Activated CD4-positive, alpha-beta T cell treated with anti-CD3 and anti-CD28 coated beads, Interleukin-10, Interleukin-2, amounts not matched to agents 100 ng/mL and 50 ng/mL, durations not matched to agents 16 hours and 8 hours (primary cell): ENCODE results near the gene DOCK4.
A peak's percentile ranks its signal among the peaks of the same experiment; 100 is the strongest.

Experiments used
- DNase-seq: peaks from one replicate; pipeline ENCODE4 v3.0.0-alpha.2; 2020

Gene DOCK4

GRCh38 chr7:111744501-111745155 lies 461.6 kb downstream of the DOCK4 start:
- DNase-seq = no peak

DNA sequence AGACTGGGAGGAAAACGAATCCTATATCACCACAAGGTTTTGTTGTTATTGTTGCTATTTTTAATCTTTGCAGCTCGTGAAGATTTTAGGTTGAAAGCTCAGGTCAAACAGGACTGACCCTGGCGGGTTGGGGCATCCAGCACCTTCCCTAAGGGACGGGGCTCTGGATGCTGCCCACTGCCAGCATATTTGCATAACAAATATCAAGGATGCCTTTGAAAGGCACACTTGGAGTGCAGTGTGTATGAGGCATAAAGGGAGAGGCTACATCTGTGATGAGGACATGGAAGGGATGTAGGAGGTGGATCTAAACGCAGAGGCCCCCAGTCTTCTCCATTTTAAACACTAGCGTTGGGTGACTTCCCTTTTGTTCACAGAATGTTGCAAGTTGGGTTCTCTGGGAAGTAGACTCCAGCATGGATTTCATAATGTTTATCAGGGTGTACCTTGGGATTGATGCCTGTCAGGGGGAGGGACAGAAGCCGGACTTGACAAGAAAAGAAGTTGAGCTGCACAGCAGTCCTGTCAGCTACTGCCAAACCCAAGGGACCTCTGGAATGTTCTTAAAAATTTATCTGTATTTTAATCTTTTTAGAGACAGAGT lies 462.9 kb downstream of the DOCK4 start:
- DNase-seq = no peak

GRCh38 chr7:111741811-111742240 lies 464.4 kb downstream of the DOCK4 start:
- DNase-seq = peak; percentile 52

DNA sequence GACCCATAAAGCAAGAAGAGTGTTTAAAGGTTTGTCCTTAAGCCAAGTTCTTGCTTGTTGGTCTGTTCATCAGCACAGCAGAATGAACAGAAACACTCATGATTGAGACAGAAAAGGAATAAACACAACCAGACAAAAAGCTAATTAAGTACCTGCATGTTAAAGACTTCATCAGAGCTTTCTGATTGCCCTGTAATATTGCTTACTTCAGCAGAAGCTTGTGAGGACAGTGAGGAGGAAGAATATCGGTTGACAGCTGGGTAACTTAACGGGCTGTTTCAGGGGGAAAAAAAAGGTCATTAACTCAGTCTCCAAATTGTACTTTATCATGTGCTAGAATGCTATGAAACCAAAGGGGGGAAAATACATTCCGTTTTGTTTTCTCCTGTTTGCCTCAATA lies 465.3 kb downstream of the DOCK4 start:
- DNase-seq = no peak

GRCh38 chr7:111736552-111736874 lies 469.7 kb downstream of the DOCK4 start:
- DNase-seq = no peak

- peak; percentile 70 for DNase-seq
These were observed 470.3 kb downstream of the DOCK4 start for GRCh38 chr7:111735661-111736551.

- DNase-seq = no peak
These were observed 471.1 kb downstream of the DOCK4 start for GRCh38 chr7:111734954-111735660.

DNA sequence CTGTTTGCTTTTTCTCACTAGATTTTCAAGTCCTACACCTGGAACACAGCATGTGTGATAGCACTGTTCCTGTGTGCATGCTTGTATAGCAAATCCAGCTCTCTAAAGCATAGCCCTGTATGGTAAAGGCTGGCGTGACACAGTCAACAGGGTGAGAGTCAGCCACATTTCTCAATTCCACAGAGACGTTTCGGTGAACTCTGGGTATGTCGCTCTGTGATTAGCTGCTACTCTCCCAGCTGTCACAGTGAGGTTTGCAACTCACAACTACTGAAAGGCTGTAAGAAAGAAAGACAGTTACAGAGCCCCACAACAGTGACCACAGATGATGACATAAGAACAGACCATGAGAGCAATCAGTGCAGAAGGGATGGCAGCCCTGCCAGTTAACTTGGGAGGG lies 473.3 kb downstream of the DOCK4 start:
- no peak for DNase-seq

DNA sequence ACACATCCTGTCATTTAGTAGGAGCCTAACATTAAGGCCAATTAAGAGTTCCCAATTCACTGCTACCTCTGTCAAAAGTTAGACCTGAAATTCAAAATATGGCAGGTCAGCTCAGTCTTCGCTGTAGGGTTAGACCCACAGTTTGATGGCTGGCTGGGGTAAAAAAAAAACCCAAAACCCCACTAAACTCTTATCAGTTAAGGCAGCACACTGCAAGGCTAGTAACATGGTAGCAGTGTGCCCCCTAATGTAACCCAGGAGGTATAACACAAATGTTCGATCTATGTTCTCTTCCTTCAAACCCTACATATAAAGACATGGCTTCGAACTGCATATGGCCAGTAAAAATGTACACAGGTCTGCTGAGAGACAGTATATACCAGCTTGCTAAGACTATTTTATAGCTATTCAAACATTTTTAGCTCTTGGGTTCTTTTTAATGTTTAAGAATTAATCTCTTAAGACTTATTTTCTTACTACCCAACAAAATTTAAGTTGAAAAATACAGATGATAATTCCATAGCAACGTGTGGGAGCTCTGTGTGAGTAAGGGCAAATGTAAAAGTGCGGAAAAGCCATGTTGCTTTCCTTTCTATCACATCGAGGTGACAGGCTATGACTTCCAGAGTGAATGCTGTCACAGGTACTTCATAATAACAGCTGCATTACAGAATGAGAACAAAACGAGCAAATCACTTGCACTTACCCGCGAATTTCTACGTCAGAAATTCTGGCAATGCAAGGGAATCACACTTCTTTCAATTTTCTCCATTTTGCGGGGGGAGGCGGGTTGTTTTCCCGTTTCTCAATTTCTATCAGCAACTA lies 475.5 kb downstream of the DOCK4 start:
- peak; percentile 28 for DNase-seq

GRCh38 chr7:111730057-111730456 lies 476.1 kb downstream of the DOCK4 start:
- DNase-seq = no peak

GRCh38 chr7:111729483-111729882 lies 476.7 kb downstream of the DOCK4 start:
- DNase-seq = no peak

DNA sequence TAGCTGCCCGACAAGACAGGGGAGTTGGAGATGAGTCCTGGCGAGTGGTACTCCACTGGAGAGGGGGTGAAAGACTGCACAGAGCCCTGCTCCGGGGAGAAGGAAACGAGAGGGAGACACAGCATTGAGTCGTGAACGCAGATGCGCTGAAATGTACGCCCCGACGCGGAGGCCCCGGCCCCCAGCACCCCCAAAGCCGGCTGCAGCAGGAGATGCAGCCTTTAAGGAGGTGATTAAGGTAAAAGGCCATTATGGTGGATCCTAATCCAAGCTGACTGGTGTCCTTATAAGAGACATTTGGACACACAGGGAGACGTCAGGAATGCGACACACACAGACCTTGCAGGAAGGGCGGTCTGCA lies 477.6 kb downstream of the DOCK4 start:
- no peak for DNase-seq

DNA sequence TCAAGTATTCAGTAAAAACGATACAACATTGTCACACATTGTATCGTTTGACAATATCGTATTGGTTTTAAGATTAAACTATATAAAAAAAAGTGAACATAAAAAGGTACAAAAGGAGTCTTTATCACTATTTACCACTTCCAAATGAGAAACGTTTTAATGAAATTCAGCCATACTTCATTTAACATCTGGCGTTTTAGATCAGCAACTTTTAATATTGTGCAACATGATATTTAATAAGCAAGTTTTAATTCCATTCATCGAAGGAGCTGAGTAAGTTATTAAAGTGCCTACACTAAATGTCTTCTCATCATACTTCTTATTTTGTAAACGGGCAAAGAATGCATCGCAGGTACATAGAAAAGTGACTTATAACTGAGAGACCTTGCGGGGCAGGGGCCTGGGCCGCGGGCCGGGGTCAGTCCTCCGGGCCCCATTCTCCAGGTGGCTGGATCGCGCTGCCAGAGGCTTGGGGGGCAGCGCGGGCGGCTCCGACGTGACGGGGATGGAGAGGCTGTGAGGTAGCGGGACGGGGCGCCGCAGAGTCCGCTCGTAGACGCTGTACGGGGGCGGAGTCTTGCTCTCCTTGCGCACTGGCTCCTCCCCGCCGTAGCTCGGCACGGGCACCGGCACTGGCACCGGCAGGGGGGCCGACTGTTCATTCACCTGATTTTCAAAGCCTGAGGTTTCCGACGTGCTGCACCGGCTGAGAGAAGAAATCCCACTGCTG lies 478.1 kb downstream of the DOCK4 start:
- no peak for DNase-seq

GRCh38 chr7:111718886-111719285 lies 487.3 kb downstream of the DOCK4 start:
- no peak for DNase-seq

- DNase-seq = no peak
These were observed 494.7 kb downstream of the DOCK4 start for GRCh38 chr7:111711426-111712065.

GRCh38 chr7:111710839-111711380 lies 495.3 kb downstream of the DOCK4 start:
- no peak for DNase-seq

DNA sequence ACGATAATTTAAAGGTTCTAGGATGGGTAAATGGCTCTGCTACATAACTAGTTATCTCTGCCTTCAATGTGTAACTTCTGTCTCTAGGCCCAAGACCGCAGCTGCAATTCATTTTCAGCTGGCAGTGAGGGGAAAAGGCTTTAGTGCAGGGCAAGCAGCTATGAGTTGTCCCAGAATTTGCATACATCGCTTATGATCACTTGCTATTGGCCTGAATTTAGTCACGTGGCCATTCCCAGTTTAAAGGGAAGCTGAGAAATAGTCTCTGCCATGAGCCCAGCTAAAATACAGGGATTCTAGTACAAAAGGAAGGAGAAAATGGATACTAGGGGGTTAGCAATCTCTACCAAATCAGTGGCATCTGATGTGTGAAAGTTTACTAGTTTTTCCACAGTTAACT lies 498.1 kb downstream of the DOCK4 start:
- DNase-seq = no peak

- DNase-seq = no peak
These were observed 500.4 kb downstream of the DOCK4 start for GRCh38 chr7:111705807-111706206.

GRCh38 chr7:111697771-111698170 lies 508.4 kb downstream of the DOCK4 start:
- no peak for DNase-seq

- DNase-seq = no peak
These were observed 511.8 kb downstream of the DOCK4 start for GRCh38 chr7:111694376-111694775.
